ENCODE results near the gene PER2.
"Not testable (repeated sequence)": the region's sequence is repeated elsewhere in the genome, so short reads cannot be mapped to it uniquely, and the experiment has no call there.

The PER2 gene

GRCh38 chr2:238287737-238288649 is at the start of gene PER2:
PER2 (minus strand) TSS chr2:238288610; CDS start chr2:238277936, 10,674 bp downstream.
- no peaks in the 10 kb centered on the region for H3K27me3 ChIP-seq (ENCODE audit: control insufficient read depth, insufficient read depth, low read length)
- H3K4me3 ChIP-seq (ENCODE audit: low read length) = peak within 1 kb of the TSS; percentile 68
- peak within 1 kb of the TSS; percentile 97 for H3K9ac ChIP-seq (ENCODE audit: low read length)
- peaks cover 69% of the 10 kb centered on the region for H3K4me1 ChIP-seq (ENCODE audit: control insufficient read depth, insufficient read depth, low read length)
- no peaks in the 10 kb centered on the region for H3K9me3 ChIP-seq (ENCODE audit: control insufficient read depth, low read length)
- no peaks in the 10 kb centered on the region for H3K36me3 ChIP-seq (ENCODE audit: control insufficient read depth, insufficient read depth, low read length)

GRCh38 chr2:238337846-238338245 is 49.4 kb upstream of the PER2 start:
- H3K36me3 ChIP-seq (ENCODE audit: control insufficient read depth, insufficient read depth, low read length) = no peaks in the 10 kb centered on the region
- H3K9me3 ChIP-seq (ENCODE audit: control insufficient read depth, low read length) = no peaks in the 10 kb centered on the region
- no peak overlapping the region for H3K9ac ChIP-seq (ENCODE audit: low read length)
- H3K4me1 ChIP-seq (ENCODE audit: control insufficient read depth, insufficient read depth, low read length) = peaks cover 5% of the 10 kb centered on the region
- H3K4me3 ChIP-seq (ENCODE audit: low read length) = no peak overlapping the region
- H3K27me3 ChIP-seq (ENCODE audit: control insufficient read depth, insufficient read depth, low read length) = no peaks in the 10 kb centered on the region

- Histone ChIP-seq H3K9me3 (ENCODE audit: control insufficient read depth, low read length) (no peaks in the 10 kb centered on the region), H3K27me3 (ENCODE audit: control insufficient read depth, insufficient read depth, low read length) (no peaks in the 10 kb centered on the region), H3K4me1 (ENCODE audit: control insufficient read depth, insufficient read depth, low read length) (peaks cover 5% of the 10 kb centered on the region), H3K9ac (ENCODE audit: low read length) (no peak overlapping the region), H3K4me3 (ENCODE audit: low read length) (no peak overlapping the region), H3K36me3 (ENCODE audit: control insufficient read depth, insufficient read depth, low read length) (no peaks in the 10 kb centered on the region)
Observed at GRCh38 chr2:238336793-238337444, 48.5 kb upstream of the PER2 start.

GRCh38 chr2:238336151-238336550 is 47.7 kb upstream of the PER2 start:
- Histone ChIP-seq H3K9me3 (ENCODE audit: control insufficient read depth, low read length) (no peaks in the 10 kb centered on the region), H3K4me3 (ENCODE audit: low read length) (no peak overlapping the region), H3K27me3 (ENCODE audit: control insufficient read depth, insufficient read depth, low read length) (no peaks in the 10 kb centered on the region), H3K4me1 (ENCODE audit: control insufficient read depth, insufficient read depth, low read length) (no peaks in the 10 kb centered on the region), H3K9ac (ENCODE audit: low read length) (no peak overlapping the region), H3K36me3 (ENCODE audit: control insufficient read depth, insufficient read depth, low read length) (no peaks in the 10 kb centered on the region)

GRCh38 chr2:238335591-238335990 is 47.2 kb upstream of the PER2 start:
- not testable (repeated sequence) for H3K9ac ChIP-seq (ENCODE audit: low read length); H3K27me3 ChIP-seq (ENCODE audit: control insufficient read depth, insufficient read depth, low read length); H3K9me3 ChIP-seq (ENCODE audit: control insufficient read depth, low read length); H3K4me1 ChIP-seq (ENCODE audit: control insufficient read depth, insufficient read depth, low read length); H3K4me3 ChIP-seq (ENCODE audit: low read length); H3K36me3 ChIP-seq (ENCODE audit: control insufficient read depth, insufficient read depth, low read length)

- Histone ChIP-seq H3K9me3 (ENCODE audit: control insufficient read depth, low read length) (no peaks in the 10 kb centered on the region), H3K9ac (ENCODE audit: low read length) (no peak overlapping the region), H3K36me3 (ENCODE audit: control insufficient read depth, insufficient read depth, low read length) (no peaks in the 10 kb centered on the region), H3K4me1 (ENCODE audit: control insufficient read depth, insufficient read depth, low read length) (no peaks in the 10 kb centered on the region), H3K27me3 (ENCODE audit: control insufficient read depth, insufficient read depth, low read length) (no peaks in the 10 kb centered on the region), H3K4me3 (ENCODE audit: low read length) (no peak overlapping the region)
Observed at GRCh38 chr2:238334885-238335284, 46.5 kb upstream of the PER2 start.

GRCh38 chr2:238331916-238332315 is 43.5 kb upstream of the PER2 start:
- H3K9me3 ChIP-seq (ENCODE audit: control insufficient read depth, low read length) = no peaks in the 10 kb centered on the region
- H3K4me3 ChIP-seq (ENCODE audit: low read length) = no peak overlapping the region
- H3K27me3 ChIP-seq (ENCODE audit: control insufficient read depth, insufficient read depth, low read length) = no peaks in the 10 kb centered on the region
- H3K9ac ChIP-seq (ENCODE audit: low read length) = no peak overlapping the region
- H3K4me1 ChIP-seq (ENCODE audit: control insufficient read depth, insufficient read depth, low read length) = no peaks in the 10 kb centered on the region
- H3K36me3 ChIP-seq (ENCODE audit: control insufficient read depth, insufficient read depth, low read length) = no peaks in the 10 kb centered on the region

GRCh38 chr2:238330391-238330790 is 42.0 kb upstream of the PER2 start:
- Histone ChIP-seq H3K4me3 (ENCODE audit: low read length) (no peak overlapping the region), H3K27me3 (ENCODE audit: control insufficient read depth, insufficient read depth, low read length) (no peaks in the 10 kb centered on the region), H3K9me3 (ENCODE audit: control insufficient read depth, low read length) (no peaks in the 10 kb centered on the region), H3K9ac (ENCODE audit: low read length) (no peak overlapping the region), H3K4me1 (ENCODE audit: control insufficient read depth, insufficient read depth, low read length) (no peaks in the 10 kb centered on the region), H3K36me3 (ENCODE audit: control insufficient read depth, insufficient read depth, low read length) (no peaks in the 10 kb centered on the region)

GRCh38 chr2:238327751-238328150 is 39.3 kb upstream of the PER2 start:
- no peak overlapping the region for H3K9ac ChIP-seq (ENCODE audit: low read length)
- no peak overlapping the region for H3K4me3 ChIP-seq (ENCODE audit: low read length)
- H3K9me3 ChIP-seq (ENCODE audit: control insufficient read depth, low read length) = no peaks in the 10 kb centered on the region
- no peaks in the 10 kb centered on the region for H3K4me1 ChIP-seq (ENCODE audit: control insufficient read depth, insufficient read depth, low read length)
- no peaks in the 10 kb centered on the region for H3K27me3 ChIP-seq (ENCODE audit: control insufficient read depth, insufficient read depth, low read length)
- no peaks in the 10 kb centered on the region for H3K36me3 ChIP-seq (ENCODE audit: control insufficient read depth, insufficient read depth, low read length)

GRCh38 chr2:238326801-238327365 is 38.5 kb upstream of the PER2 start:
- H3K27me3 ChIP-seq (ENCODE audit: control insufficient read depth, insufficient read depth, low read length) = no peaks in the 10 kb centered on the region
- no peak overlapping the region for H3K9ac ChIP-seq (ENCODE audit: low read length)
- no peak overlapping the region for H3K4me3 ChIP-seq (ENCODE audit: low read length)
- no peaks in the 10 kb centered on the region for H3K9me3 ChIP-seq (ENCODE audit: control insufficient read depth, low read length)
- H3K36me3 ChIP-seq (ENCODE audit: control insufficient read depth, insufficient read depth, low read length) = no peaks in the 10 kb centered on the region
- peaks cover under 1% of the 10 kb centered on the region for H3K4me1 ChIP-seq (ENCODE audit: control insufficient read depth, insufficient read depth, low read length)

- H3K4me3 ChIP-seq (ENCODE audit: low read length) = no peak overlapping the region
- no peaks in the 10 kb centered on the region for H3K36me3 ChIP-seq (ENCODE audit: control insufficient read depth, insufficient read depth, low read length)
- peaks cover 9% of the 10 kb centered on the region for H3K4me1 ChIP-seq (ENCODE audit: control insufficient read depth, insufficient read depth, low read length)
- no peak overlapping the region for H3K9ac ChIP-seq (ENCODE audit: low read length)
- H3K27me3 ChIP-seq (ENCODE audit: control insufficient read depth, insufficient read depth, low read length) = no peaks in the 10 kb centered on the region
- H3K9me3 ChIP-seq (ENCODE audit: control insufficient read depth, low read length) = no peaks in the 10 kb centered on the region
Observed at GRCh38 chr2:238325694-238326093, 37.3 kb upstream of the PER2 start.

- H3K9me3 ChIP-seq (ENCODE audit: control insufficient read depth, low read length); H3K4me1 ChIP-seq (ENCODE audit: control insufficient read depth, insufficient read depth, low read length); H3K36me3 ChIP-seq (ENCODE audit: control insufficient read depth, insufficient read depth, low read length); H3K27me3 ChIP-seq (ENCODE audit: control insufficient read depth, insufficient read depth, low read length); H3K9ac ChIP-seq (ENCODE audit: low read length); H3K4me3 ChIP-seq (ENCODE audit: low read length): not testable (repeated sequence)
Observed at GRCh38 chr2:238324248-238324647, 35.8 kb upstream of the PER2 start.

Measured in mucosa of stomach (tissue), 1 donor.